ENCODE measurements around the gene TSGA10IP. TPM values are rescaled to one million over a fixed set of nuclear protein-coding genes. Genes with fewer than 3 reads are reported as not detected.

The TSGA10IP gene
- total RNA-seq, 1 experiment from 2014 or later, result not detected

- H3K27me3 ChIP-seq (replicated peaks; ENCODE audit: control insufficient read depth, insufficient read depth, low read length), result no peaks in the 10 kb centered on the region
Observed at GRCh38 chr11:65941720-65942310, 3.5 kb upstream of the TSGA10IP start.

GRCh38 chr11:65942531-65942930 is 2.7 kb upstream of the TSGA10IP start:
- Histone ChIP-seq H3K4me1 (no peaks in the 10 kb centered on the region), H3K9me3 (no peaks in the 10 kb centered on the region), H3K36me3 (ENCODE audit: control insufficient read depth, insufficient read depth, low read length) (no peaks in the 10 kb centered on the region), H3K27me3 (replicated peaks; ENCODE audit: control insufficient read depth, insufficient read depth, low read length) (no peaks in the 10 kb centered on the region), H3K4me3 (ENCODE audit: low read depth, low read length) (no peak overlapping the region)
- no peak overlapping the region for H3K4me3 Mint-ChIP-seq (ENCODE audit: unreplicated experiment)
- no peaks in the 10 kb centered on the region for H3K9me3 Mint-ChIP-seq (ENCODE audit: unreplicated experiment)
- no peak for TF ChIP-seq CTCF (IDR thresholded peaks at IDR 0.05; ENCODE audit: insufficient read depth in 1 of 2, low read depth in 1 of 2, low read length in 1 of 2, severe bottlenecking in 1 of 2, unreplicated experiment in 1 of 2)
- DNase-seq, result no peak
- CTCF ChIA-PET, result interaction anchor here (0.6 to 1.8 kb wide), 3 partner anchors 54 to 633 kb away, joined by 3 to 6 read pairs (median 3); partner anchors contain the start of gene FIBP
- intact Hi-C loops (cut with micrococcal nuclease; ENCODE audit: unreplicated experiment), result no loop called here
- H3K27ac Mint-ChIP-seq (ENCODE audit: unreplicated experiment), result no peak overlapping the region
- POLR2A ChIA-PET, result no interaction called here
- H3K27me3 Mint-ChIP-seq (ENCODE audit: insufficient read depth, unreplicated experiment), result no peaks in the 10 kb centered on the region
- BruUV-seq (replicated peaks), result no TSS peak
- no peaks in the 10 kb centered on the region for H3K36me3 Mint-ChIP-seq (ENCODE audit: insufficient read depth, unreplicated experiment)
- H3K4me1 Mint-ChIP-seq (ENCODE audit: low read depth, unreplicated experiment), result no peaks in the 10 kb centered on the region

More at GRCh38 chr11:65941720-65942310, 3.5 kb upstream of the TSGA10IP start:
- intact Hi-C loops (cut with micrococcal nuclease; ENCODE audit: unreplicated experiment), result no loop called here
- Histone ChIP-seq H3K9me3 (no peaks in the 10 kb centered on the region), H3K36me3 (ENCODE audit: control insufficient read depth, insufficient read depth, low read length) (no peaks in the 10 kb centered on the region), H3K4me1 (no peaks in the 10 kb centered on the region), H3K4me3 (ENCODE audit: low read depth, low read length) (no peak overlapping the region)
- no peak overlapping the region for H3K27ac Mint-ChIP-seq (ENCODE audit: unreplicated experiment)
- H3K4me1 Mint-ChIP-seq (ENCODE audit: low read depth, unreplicated experiment), result no peaks in the 10 kb centered on the region
- ChIA-PET POLR2A (no interaction called here), CTCF (interaction anchor here (1.8 kb wide), 1 partner anchor 54 kb away, joined by 3 read pairs; the partner anchor contains the start of gene FIBP)
- H3K4me3 Mint-ChIP-seq (ENCODE audit: unreplicated experiment), result no peak overlapping the region
- no peaks in the 10 kb centered on the region for H3K36me3 Mint-ChIP-seq (ENCODE audit: insufficient read depth, unreplicated experiment)
- BruUV-seq (replicated peaks), result no TSS peak
- no peak for TF ChIP-seq CTCF (IDR thresholded peaks at IDR 0.05; ENCODE audit: insufficient read depth in 1 of 2, low read depth in 1 of 2, low read length in 1 of 2, severe bottlenecking in 1 of 2, unreplicated experiment in 1 of 2)
- peaks cover 3% of the 10 kb centered on the region for H3K27me3 Mint-ChIP-seq (ENCODE audit: insufficient read depth, unreplicated experiment)
- DNase-seq, result no peak
- H3K9me3 Mint-ChIP-seq (ENCODE audit: unreplicated experiment), result no peaks in the 10 kb centered on the region

- H3K27ac Mint-ChIP-seq (ENCODE audit: unreplicated experiment), result no peak overlapping the region
- no peaks in the 10 kb centered on the region for H3K27me3 ChIP-seq (replicated peaks; ENCODE audit: control insufficient read depth, insufficient read depth, low read length)
- H3K4me3 ChIP-seq (ENCODE audit: low read depth, low read length), result no peak overlapping the region
- DNase-seq, result no peak
- H3K36me3 Mint-ChIP-seq (ENCODE audit: insufficient read depth, unreplicated experiment), result no peaks in the 10 kb centered on the region
- POLR2A ChIA-PET, result no interaction called here
- no peaks in the 10 kb centered on the region for H3K36me3 ChIP-seq (ENCODE audit: control insufficient read depth, insufficient read depth, low read length)
- no peaks in the 10 kb centered on the region for H3K27me3 Mint-ChIP-seq (ENCODE audit: insufficient read depth, unreplicated experiment)
- CTCF ChIA-PET, result no interaction called here
- no peaks in the 10 kb centered on the region for H3K9me3 ChIP-seq
- H3K4me3 Mint-ChIP-seq (ENCODE audit: unreplicated experiment), result no peak overlapping the region
- H3K9me3 Mint-ChIP-seq (ENCODE audit: unreplicated experiment), result no peaks in the 10 kb centered on the region
- intact Hi-C loops (cut with micrococcal nuclease; ENCODE audit: unreplicated experiment), result no loop called here
- no peak for TF ChIP-seq CTCF (IDR thresholded peaks at IDR 0.05; ENCODE audit: insufficient read depth in 1 of 2, low read depth in 1 of 2, low read length in 1 of 2, severe bottlenecking in 1 of 2, unreplicated experiment in 1 of 2)
- H3K4me1 Mint-ChIP-seq (ENCODE audit: low read depth, unreplicated experiment), result no peaks in the 10 kb centered on the region
- no peaks in the 10 kb centered on the region for H3K4me1 ChIP-seq
- no TSS peak for BruUV-seq (replicated peaks)
Observed at GRCh38 chr11:65944191-65944590, 1.1 kb upstream of the TSGA10IP start.
